ENCODE data around the gene RAB40AL. TPM values are rescaled to one million over a fixed set of nuclear protein-coding genes. Genes with fewer than 3 reads are reported as not detected.
A peak's percentile ranks its signal among the peaks of the same experiment; 100 is the strongest.

Gene RAB40AL
- total RNA-seq, 1 experiment from 2014 or later = 0.44 TPM

GRCh38 chrX:102930990-102931756 lies 5.9 kb upstream of the RAB40AL start:
- no peak overlapping the region for H3K27ac ChIP-seq (ENCODE audit: low read length)
- no TSS peak for BruUV-seq (replicated peaks)

GRCh38 chrX:102934624-102935023 lies 2.4 kb upstream of the RAB40AL start:
- H3K4me3 ChIP-seq (ENCODE audit: low read depth in 2 of 2, low read length in 2 of 2) = no peak overlapping the region
- H3K36me3 ChIP-seq (ENCODE audit: control insufficient read depth, insufficient read depth, low read length) = no peaks in the 10 kb centered on the region
- H3K4me1 ChIP-seq (ENCODE audit: control insufficient read depth, insufficient read depth, low read length) = no peaks in the 10 kb centered on the region
- no peaks in the 10 kb centered on the region for H3K27me3 ChIP-seq (ENCODE audit: control insufficient read depth, insufficient read depth, low read length)
- TF ChIP-seq CTCF (IDR thresholded peaks at IDR 0.05) = peak; percentile 78
- TF ChIP-seq POLR2AphosphoS5 (IDR thresholded peaks at IDR 0.05; ENCODE audit: low read depth, low read length) = no peak
- ATAC-seq (no peak), DNase-seq (ENCODE audit: low read depth, low spot score) (peak; percentile 33)
- no peak overlapping the region for H3K27ac ChIP-seq (ENCODE audit: low read length)
- CTCF ChIA-PET = interaction anchor here (0.7 to 1.0 kb wide), 2 partner anchors 24 to 260 kb away, joined by 3 to 4 read pairs; no protein-coding TSS in a partner anchor
- no TSS peak for BruUV-seq (replicated peaks)
- intact Hi-C loops (cut with micrococcal nuclease; ENCODE audit: unreplicated experiment) = no loop called here
- in situ Hi-C loops (cut with HindIII; ENCODE audit: low pct_unique_long_range_greater_than_20kb, low sequenced_read_pairs) = no loop called here
- no peaks in the 10 kb centered on the region for H3K9me3 ChIP-seq (ENCODE audit: control insufficient read depth, insufficient read depth, low read depth, low read length)
- POLR2A ChIA-PET = no interaction called here

More at GRCh38 chrX:102930990-102931756, 5.9 kb upstream of the RAB40AL start:
- ChIA-PET POLR2A (no interaction called here), CTCF (interaction anchor here (0.6 kb wide), 1 partner anchor 1968 kb away, joined by 3 read pairs; no protein-coding TSS in a partner anchor)
- ATAC-seq = peak; percentile 86
- intact Hi-C loops (cut with micrococcal nuclease; ENCODE audit: unreplicated experiment) = no loop called here
- no peak for DNase-seq (ENCODE audit: low read depth, low spot score)
- Histone ChIP-seq H3K9me3 (ENCODE audit: control insufficient read depth, insufficient read depth, low read depth, low read length) (no peaks in the 10 kb centered on the region), H3K4me1 (ENCODE audit: control insufficient read depth, insufficient read depth, low read length) (no peaks in the 10 kb centered on the region), H3K27me3 (ENCODE audit: control insufficient read depth, insufficient read depth, low read length) (no peaks in the 10 kb centered on the region), H3K4me3 (ENCODE audit: low read depth in 2 of 2, low read length in 2 of 2) (no peak overlapping the region), H3K36me3 (ENCODE audit: control insufficient read depth, insufficient read depth, low read length) (no peaks in the 10 kb centered on the region)
- TF ChIP-seq REST (IDR thresholded peaks at IDR 0.05; ENCODE audit: insufficient read depth in 1 of 2, low read depth in 2 of 2, low read length in 1 of 2) (no peak), TCF7L2 (IDR thresholded peaks at IDR 0.05; ENCODE audit: low read depth, low read length) (no peak), CTCF (IDR thresholded peaks at IDR 0.05) (no peak), POLR2AphosphoS5 (IDR thresholded peaks at IDR 0.05; ENCODE audit: low read depth, low read length) (no peak), SIN3A (IDR thresholded peaks at IDR 0.05; ENCODE audit: borderline replicate concordance, insufficient read depth, low read depth, low read length) (no peak)
- in situ Hi-C loops (cut with HindIII; ENCODE audit: low pct_unique_long_range_greater_than_20kb, low sequenced_read_pairs) = no loop called here

Measured in Panc1 (cell line).